Amniotic stem cell (primary cell): Measurements from ENCODE around the gene MPL.

Experiments
- DNase-seq: peaks from one replicate; lab custom pipeline; 2025; lab: John Stamatoyannopoulos, UW

MPL gene

DNA sequence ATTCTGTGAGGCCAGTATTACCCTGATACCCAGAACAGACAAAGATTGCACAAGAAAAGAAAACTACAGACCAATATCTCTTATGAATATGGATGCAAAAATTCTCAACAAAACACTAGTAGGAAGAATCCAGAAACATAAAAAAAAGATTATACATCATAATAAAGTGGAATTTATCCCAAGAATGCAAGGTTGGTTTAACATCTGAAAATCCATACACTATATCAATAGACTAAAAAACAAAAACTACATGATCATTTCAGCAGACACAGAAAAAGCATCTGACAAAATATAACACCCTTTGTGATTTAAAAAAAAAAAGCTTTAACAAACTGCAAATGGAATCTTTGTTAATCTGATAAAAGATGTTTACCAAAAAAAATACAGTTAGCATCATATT is 12.2 kb upstream of the MPL start:
- DNase-seq = no peak

DNA sequence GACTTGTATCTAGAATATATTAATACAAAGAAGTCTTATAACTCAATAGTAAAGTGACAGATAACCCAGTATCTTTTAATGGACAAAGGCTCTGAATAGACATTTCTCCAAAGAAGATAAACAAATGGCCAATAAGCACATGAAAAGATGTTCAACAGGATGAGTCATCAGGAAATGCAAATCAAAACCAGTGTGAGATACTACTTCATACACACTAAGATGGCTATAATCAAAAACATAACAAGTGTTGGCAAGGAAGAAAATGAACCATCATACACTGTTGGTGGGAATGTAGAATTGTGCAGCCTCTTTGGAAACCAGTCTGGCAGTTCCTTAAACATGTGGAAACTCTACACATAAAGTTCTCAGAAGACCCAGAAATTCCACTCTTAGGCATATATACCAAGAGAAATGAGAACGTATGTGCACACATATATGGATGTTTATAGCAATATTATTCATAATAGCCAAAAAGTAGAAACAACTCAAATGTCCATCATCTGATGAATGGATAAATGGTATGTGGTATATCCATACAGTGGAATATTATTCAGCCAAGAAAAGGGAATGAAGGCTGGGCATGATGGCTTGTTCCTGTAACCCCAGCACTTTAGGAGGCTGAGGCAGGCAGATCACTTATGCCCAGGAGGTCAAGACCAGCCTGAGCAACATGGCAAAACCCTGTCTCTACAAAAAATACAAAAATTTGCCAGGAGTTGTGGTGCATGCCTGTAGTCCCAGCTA is 9.9 kb upstream of the MPL start:
- no peak for DNase-seq

- DNase-seq = peak; percentile 14
Observed at GRCh38 chr1:43329995-43330751, 7.4 kb upstream of the MPL start.

DNA sequence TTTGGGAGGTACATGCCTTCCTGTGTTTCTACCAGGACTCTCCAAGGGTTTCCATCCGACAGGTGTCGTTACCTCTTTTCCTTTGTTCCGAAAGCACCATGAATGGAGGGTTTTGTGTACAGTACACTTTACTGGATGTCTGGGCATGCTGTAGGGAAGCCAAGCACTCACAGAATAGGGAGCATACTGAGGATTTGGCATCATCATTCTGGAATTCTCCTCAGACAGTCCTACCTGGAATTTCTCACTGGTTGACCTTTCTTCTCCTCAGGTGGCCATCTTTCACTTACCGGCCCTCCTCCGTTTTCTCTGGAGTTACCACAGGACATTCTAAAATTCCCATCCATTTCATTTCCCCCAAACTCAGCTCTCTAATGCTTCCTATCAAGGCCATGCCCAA is 5.9 kb upstream of the MPL start:
- no peak for DNase-seq

DNA sequence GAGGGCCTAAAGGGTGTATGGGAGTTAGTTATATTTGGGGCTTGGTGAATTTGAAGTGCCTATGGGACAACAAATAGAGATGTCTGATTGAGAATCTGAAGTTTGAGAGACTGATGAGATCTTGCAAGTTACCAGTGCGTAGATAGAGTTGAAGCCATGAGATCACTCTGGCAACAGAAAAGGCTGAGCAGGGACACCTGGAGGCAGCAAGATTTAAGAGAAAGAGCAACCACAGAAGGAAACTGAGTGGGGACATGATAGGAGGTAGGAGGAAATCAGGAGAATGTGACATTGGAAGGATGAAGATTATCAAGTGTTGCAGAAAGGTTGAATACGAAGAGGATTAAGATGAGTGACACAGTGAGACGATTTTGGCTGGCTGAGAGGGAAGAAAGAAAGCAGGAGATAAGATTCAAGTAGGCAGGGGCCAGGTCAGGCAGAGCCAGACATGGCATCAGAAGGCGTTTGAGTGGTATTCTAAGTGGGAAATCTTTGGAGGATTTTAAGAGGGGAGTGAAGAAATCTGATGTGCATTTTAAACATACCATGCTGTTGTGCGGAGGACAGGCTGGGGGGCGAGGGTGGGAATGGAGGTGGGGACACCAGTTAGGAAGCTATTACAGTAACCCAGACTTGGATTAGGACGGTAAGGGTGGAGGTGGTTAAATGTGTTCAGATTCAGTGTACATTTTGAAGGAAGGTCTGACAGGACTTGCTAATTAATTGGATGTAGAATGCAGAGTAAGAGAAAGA is 3.0 kb upstream of the MPL start:
- DNase-seq = no peak

GRCh38 chr1:43338001-43338400 is 383 bp downstream of the MPL start:
- DNase-seq = no peak

DNA sequence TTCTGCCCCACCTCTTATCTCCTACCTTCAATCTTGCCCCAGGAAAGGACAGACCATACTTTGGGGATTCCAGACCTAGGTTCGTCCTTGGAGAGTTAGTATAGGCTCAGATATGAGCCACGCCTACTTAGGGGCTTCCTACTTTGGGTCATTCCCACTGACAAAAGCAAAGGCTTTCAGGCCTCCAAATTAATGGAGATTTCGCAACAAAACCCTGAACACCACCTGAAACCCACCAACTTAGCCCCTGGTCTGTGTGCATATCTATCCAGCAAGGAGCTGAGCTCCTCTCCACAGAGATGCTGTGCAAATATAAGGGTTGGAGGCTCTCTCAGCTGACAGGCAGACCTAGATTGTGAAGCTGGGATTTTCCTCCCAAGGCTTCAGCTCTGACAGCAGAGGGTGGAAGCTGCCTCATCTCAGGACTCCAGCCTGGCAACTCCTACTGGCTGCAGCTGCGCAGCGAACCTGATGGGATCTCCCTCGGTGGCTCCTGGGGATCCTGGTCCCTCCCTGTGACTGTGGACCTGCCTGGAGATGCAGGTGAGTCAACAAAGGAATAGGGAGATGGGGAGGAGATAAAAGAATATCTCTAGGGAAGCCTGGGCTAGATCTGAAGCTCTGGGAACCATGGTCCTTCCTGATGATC is 2.1 kb downstream of the MPL start:
- no peak for DNase-seq

DNA sequence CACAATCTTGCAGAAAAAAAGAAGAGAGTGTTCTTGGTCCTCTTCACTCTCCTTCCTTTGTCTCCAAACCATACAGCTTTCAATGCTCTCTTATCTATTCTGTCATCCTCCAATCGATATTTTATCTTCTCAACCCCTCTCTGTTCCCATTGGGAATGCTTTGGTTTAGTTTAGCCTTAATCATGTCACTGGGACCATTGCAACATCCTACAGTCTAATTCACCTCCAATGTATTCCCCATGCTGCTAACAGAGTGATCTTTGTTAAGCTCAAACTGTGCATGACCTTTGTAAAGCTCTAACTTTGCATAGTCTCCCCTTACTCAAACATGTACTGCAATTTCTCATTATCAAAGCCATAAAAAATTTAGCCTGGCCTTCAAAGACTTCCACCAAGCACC is 2.9 kb downstream of the MPL start:
- no peak for DNase-seq

DNA sequence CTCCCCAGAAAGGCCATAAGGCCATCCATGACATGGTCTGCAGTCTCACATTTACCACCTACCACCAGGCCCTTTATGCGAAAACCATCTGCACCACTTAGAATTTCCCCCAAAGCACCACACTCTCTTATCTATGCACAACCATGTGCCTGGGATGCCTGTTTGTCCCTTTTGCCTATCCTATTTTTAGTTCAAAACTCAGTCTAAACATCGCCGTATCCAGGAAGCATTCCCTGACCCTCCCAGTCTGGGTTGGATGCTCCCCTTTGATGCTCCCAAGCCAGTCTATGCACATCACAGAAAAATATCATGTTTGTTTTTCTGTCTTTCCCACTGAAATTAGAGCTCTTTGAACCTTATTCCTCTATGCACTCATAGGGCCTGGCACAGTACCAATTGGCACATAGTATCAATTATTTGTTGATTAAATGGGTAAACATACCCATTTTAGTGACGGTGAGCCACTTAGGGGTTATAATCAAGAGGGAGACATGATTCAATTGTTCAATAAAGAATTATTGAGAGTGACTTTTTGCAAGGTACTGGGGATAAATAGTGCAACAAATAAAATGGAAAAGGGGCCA is 6.7 kb downstream of the MPL start:
- DNase-seq = no peak

DNA sequence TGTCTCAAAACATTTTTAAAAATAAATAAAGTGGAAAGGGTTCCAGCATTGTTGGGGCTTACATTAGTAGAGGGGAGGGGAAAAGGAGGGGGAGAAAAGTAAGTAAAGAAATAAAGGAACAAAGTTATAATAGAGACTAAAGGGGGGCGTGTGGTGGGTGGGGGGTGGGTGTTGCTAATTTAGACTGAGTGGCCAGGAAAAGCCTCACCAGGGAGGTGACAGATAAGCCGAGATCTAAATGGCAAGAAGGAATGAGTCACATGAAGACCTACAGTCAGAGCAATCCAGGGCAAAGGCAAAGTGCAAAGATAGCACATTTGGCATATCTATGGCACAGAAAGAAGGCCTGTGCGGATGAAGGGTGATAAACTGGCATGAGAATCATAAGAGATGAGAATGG is 7.5 kb downstream of the MPL start:
- no peak for DNase-seq

GRCh38 chr1:43346636-43347035 is 9.0 kb downstream of the MPL start:
- no peak for DNase-seq

GRCh38 chr1:43348343-43348808 is 10.8 kb downstream of the MPL start:
- DNase-seq = no peak

DNA sequence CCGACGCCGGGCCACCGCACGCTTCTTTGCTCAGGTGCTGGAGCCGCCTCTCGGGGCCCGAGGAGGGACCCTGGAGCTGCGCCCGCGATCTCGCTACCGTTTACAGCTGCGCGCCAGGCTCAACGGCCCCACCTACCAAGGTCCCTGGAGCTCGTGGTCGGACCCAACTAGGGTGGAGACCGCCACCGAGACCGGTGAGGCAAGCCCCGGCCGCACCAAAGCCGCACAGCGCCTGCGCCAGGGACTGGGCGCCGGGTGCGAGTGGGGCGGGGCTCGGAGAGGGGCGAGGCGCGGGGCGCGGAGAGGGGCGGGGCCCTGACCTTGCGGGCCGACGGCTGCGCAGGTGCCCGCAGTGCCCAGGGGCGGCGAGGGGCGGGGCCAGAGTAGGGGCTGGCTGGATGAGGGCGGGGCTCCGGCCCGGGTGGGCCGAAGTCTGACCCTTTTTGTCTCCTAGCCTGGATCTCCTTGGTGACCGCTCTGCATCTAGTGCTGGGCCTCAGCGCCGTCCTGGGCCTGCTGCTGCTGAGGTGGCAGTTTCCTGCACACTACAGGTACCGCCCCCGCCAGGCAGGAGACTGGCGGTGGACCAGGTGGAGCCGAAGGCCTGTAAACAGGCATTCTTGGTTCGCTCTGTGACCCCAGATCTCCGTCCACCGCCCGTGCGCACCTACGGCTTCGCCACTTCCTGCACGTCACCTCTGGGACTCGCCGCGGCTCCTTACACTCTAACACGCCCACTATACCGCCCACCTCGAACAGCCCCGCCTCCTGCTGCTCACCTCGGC is 11.4 kb downstream of the MPL start:
- no peak for DNase-seq

DNA sequence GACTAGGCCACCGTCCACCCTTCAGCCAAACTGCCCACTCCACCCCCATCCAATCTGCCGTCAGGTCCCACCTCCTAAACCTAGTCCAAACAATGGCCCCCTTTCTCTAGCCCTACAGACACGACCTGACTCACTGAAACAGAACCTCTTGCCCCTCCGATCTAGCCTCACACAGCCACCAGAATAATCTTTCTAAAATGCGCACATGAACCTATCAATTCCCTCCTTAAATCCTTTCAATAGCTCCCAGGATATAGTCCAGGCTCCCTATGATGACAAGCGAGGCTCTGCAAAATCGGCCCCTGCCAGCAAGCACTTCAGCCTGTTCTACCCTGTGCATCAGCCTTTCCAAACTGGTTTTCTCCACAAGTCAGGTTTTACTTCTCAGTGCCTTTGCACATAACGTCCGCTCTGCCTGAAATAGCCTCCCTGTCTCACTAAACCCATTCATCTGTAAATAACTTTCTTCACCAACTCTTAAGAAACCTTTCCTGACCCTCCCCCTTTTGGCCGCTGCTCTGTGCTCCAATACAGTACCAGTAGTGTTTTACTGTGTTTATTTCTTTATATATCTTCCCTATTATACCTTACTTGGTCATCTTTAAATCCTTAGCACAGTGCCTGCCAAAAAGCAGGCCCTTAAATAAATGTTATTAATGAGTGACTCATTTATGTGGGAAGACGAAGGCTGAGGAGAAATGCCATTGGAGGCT is 12.1 kb downstream of the MPL start:
- DNase-seq = no peak

DNA sequence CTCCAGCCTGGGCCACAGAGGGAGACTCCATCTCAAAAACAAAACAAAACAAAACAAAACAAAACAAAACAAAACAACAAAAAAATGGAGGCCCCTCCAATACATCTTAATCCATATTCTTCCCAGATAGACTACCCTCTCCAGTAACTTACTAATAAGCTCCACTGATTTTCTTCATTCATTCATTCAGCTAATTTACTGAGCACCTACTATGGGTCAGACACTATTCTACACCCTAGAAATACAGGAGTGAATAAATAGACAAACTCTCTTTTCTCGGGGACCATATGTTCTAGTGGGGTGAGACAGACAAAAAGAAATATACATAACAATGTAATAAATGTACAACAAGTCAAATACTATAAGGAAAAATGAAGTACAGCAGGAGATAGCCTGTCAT is 13.4 kb downstream of the MPL start:
- no peak for DNase-seq

- DNase-seq = no peak
Observed at GRCh38 chr1:43351421-43352350, 14.1 kb downstream of the MPL start.

DNA sequence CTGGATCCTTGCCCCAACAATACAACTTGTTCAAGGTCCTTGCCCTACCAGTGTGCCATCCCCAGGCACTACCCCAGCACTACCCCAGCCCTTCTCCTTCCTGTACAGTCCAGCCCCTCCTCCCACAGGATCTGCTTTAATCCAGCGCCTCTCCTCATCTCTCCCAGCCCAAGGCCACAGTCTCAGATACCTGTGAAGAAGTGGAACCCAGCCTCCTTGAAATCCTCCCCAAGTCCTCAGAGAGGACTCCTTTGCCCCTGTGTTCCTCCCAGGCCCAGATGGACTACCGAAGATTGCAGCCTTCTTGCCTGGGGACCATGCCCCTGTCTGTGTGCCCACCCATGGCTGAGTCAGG is 14.7 kb downstream of the MPL start:
- DNase-seq = no peak

DNA sequence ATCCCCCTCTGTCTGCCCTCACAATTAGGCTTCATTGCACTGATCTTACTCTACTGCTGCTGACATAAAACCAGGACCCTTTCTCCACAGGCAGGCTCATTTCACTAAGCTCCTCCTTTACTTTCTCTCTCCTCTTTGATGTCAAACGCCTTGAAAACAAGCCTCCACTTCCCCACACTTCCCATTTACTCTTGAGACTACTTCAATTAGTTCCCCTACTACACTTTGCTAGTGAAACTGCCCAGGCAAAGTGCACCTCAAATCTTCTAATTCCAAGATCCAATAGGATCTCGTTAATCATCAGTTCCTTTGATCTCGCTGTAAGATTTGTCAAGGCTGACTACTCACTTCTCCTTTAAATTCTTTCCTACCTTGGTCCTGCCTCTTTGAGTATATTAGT is 15.3 kb downstream of the MPL start:
- DNase-seq = no peak

DNA sequence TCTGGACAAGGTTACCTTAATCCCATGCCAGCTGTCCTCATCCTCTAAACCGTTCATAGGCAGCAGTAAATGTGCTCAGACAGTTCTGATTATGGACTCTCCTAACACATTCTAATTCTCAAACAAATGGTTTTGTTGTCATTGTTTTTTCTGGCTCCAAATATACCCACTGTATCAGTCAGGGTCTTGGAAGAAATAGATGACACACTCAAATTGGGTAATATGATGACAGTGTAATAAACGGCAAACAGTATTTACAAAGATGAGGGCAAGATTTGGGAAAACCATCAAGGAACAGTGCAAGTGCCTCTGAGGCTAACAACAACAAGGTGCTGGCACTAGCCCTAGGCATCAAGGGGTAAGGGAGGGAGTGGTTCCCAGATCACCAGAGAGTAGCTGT is 16.9 kb downstream of the MPL start:
- DNase-seq = no peak

DNA sequence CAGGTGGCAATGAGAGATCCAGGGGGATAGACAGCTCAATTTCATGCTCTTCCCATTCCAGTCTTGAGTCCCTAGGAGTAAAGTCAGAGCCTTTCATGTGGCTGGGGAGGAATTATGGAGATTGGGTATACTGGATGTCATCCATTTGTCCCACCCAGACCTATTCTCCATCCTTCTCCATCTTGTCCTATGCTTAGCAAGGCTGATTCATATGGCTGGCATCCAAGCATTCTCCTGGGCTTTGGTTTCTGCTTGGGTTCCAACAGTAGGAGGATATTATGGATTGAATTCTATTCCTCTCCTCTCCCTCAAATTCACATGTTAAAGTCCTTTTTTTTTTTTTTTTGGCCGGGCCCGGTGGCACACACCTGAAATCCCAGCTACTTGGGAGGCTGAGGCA is 17.3 kb downstream of the MPL start:
- DNase-seq = no peak
